EH (cell line): Measurements from ENCODE around the gene C8G.

Source experiments
- DNase-seq: peaks from one replicate; pipeline ENCODE4 v3.0.0-alpha.2; 2015; ENCODE audit warnings: low read depth

Gene C8G

GRCh38 chr9:136944519-136945332 lies at the start of gene C8G, which contains the start of gene FBXW5:
Gene C8G, plus strand, starts transcription at chr9:136945243. Its CDS starts 78 bp downstream, at chr9:136945321.
Gene FBXW5, minus strand, starts transcription at chr9:136944738. Its CDS starts 655 bp downstream, at chr9:136944083.
- DNase-seq = peak; percentile 92

DNA sequence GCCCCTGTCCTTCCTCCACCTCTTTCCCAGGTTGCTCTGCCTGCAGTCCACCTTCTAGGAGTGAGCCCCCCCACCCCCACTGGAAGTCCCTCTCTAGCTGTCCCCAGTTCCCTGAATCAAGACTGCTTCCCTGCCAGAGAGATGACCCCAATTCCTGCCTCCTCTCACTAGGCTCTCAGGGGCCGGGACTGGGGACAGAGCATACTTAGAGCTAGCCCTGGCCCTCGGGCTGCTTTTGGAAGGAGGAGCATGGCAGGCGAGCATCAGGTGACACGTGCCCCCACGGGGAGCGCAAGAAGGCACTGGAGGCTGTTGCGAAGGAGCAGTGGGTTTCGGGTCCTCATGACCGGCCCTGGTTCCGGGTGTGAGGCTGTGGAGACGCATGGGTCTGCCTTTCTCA lies 49.0 kb upstream of the C8G start:
- DNase-seq = no peak

GRCh38 chr9:136898483-136899100 lies 46.5 kb upstream of the C8G start:
- DNase-seq = no peak

DNA sequence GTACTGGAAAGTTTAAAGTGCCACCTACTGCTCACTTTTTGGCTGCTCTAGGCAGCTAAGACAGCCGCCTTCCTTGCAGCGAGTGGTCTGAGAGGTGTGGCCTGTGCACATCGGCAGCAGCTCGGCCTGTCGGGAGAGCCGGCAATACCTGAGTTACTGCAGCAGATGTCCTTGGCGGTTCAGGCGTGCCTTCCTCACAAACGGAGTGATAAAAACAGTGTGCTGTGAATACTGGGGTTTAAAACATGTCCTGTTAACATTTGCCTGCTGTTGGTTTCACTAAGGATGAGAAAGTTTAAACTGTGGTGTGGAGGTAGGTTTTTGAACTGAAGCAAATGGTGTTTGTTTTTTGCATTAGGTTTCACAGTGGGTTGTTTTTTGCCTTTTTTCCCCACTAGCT lies 45.8 kb upstream of the C8G start:
- DNase-seq = no peak

DNA sequence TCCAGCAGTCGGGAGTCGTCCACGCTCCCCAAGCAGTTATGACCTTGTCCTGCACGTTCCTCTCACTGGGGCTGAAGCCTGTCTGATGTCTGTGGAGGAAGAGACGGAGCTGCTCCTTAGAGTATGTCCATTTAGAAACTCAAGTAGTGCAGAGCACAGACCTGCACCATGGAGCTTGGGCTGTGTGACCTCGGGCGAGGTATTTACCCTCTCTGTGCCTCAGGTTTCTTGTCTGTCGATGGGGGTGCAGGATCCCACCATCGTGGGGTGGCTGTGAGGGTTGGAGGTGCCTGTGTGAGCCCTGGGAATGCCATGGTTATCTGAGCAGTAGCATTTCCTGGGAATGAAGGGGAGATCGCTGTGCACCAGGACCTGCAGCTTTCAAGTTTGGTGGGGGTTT lies 44.5 kb upstream of the C8G start:
- no peak for DNase-seq

GRCh38 chr9:136900988-136901515 lies 44.0 kb upstream of the C8G start:
- DNase-seq = no peak

GRCh38 chr9:136901516-136902258 lies 43.4 kb upstream of the C8G start:
- peak; percentile 50 for DNase-seq

GRCh38 chr9:136902259-136902821 lies 42.7 kb upstream of the C8G start:
- peak; percentile 66 for DNase-seq

DNA sequence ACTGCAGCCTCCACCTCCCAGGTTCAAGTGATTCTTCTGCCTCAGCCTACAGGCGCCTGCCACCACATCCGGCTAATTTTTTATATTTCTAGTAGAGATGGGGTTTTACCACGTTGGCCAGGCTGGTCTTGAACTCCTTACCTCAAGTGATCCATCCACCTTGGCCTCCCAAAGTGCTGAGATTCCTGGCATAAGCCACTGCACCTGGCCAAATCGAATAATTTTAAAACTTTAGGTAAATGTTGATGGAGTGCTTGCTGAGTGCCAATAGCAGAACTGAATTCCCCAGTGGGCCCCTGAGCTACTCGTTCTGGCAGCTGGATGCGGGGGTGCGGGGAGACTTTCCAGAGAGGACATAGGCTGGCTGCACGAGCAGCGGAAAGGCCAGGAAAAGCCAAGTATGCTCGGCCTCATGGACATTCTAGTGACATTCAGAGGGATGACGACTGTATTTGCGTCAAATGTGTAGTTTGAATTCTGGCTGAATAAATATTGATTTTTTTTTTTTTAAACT lies 41.9 kb upstream of the C8G start:
- no peak for DNase-seq

GRCh38 chr9:136906266-136906665 lies 38.8 kb upstream of the C8G start:
- DNase-seq = no peak

GRCh38 chr9:136907011-136907914 lies 37.8 kb upstream of the C8G start:
- no peak for DNase-seq

GRCh38 chr9:136910197-136910900 lies 34.7 kb upstream of the C8G start:
- DNase-seq = no peak

DNA sequence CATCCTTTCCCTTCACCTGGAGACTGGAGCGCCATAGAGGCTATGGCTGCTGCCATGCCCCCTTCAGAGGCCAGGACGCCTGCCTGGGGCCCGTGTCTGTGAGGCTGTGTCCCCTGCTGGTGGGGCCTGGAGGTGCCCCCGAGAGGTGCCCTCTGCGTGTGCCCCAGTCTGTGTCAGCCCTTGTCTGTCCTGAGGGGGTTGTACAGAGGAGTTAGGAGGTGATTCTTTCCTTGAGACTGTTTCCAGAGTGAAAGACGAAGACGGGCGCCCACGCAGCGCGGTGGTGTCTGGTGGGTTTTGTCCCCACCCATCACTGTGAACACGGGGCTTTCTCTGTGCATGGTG lies 34.2 kb upstream of the C8G start:
- DNase-seq = no peak

- DNase-seq = no peak
Measured at GRCh38 chr9:136913701-136914438, 31.2 kb upstream of the C8G start.

GRCh38 chr9:136915632-136916329 lies 29.3 kb upstream of the C8G start:
- no peak for DNase-seq

GRCh38 chr9:136916330-136917184 lies 28.5 kb upstream of the C8G start:
- no peak for DNase-seq

DNA sequence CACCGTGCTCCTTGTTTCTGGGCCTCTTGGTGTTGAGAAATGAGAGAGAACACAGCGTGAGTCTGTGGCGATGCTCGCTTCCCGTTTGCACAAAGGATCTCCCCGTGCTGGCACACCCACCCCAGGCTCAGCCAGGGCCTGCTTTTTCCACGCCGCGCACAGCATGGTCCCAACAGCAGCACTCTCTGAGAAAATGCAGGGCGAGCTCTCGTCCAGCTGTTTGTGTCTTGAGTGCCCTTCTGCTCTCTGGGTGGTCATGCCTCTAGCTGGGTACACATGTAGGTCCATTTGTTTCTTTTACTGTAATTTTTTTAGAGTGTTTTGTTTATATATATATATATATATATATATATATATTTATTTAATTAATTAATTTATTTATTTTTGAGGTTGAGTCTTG lies 27.1 kb upstream of the C8G start:
- no peak for DNase-seq

GRCh38 chr9:136920069-136920468 lies 25.0 kb upstream of the C8G start:
- no peak for DNase-seq
